ENCODE results near the gene MIER3. TPM values are rescaled to one million over a fixed set of nuclear protein-coding genes. Genes with fewer than 3 reads are reported as not detected.

The MIER3 gene
- total and polyA plus RNA-seq, 7 experiments from 2014 or later: 5.5 to 35.0 (median 21.1) TPM

DNA sequence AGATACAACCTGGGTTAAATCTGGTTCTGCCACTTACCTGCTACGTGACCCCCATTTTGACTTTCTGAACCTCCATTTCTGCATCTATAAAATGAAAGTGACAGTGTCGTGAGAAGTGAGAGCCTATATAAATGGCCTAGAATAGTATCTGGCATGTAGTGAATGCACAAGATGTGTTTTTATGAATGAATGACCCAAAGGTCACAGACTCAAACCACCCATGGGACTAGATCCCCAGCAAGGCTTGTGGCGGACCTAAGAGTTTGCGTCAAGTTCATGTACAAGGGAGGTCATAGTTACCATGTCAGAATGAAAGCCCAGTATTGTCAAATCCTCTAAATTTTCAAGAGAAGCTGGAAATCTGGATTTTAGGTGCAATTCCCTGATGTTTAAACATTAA is 53.7 kb downstream of the MIER3 start:
- H3K4me1 ChIP-seq (ENCODE audit: control insufficient read depth in 2 of 2, insufficient read depth in 2 of 2, low read length in 2 of 2): no peaks in the 10 kb centered on the region
- H3K27me3 ChIP-seq (ENCODE audit: control insufficient read depth in 2 of 2, insufficient read depth in 2 of 2, low read length in 2 of 2): no peaks in the 10 kb centered on the region
- intact Hi-C loops (cut with micrococcal nuclease): no loop called here
- Mint-ChIP-seq H3K9me3 (no peaks in the 10 kb centered on the region), H3K4me1 (peaks cover 0 to 10% (median 4%) of the 10 kb centered on the region in 7 donors), H3K36me3 (peaks cover 4 to 30% (median 21%) of the 10 kb centered on the region in 5 donors), H3K4me3 (no peak overlapping the region), H3K27me3 (peaks cover 0 to 4% (median 0%) of the 10 kb centered on the region in 5 donors), H3K27ac (peak overlapping the region in 1 of 9 donors; percentile 51)
- H3K9me3 ChIP-seq (ENCODE audit: control insufficient read depth in 2 of 3, low read length in 3 of 3): no peaks in the 10 kb centered on the region
- no peak overlapping the region for H3K4me3 ChIP-seq (ENCODE audit: low read length)
- H3K27ac ChIP-seq (ENCODE audit: low read depth, low read length): no peak overlapping the region
- DNase-seq (no peak), ATAC-seq (no peak)
- H3K36me3 ChIP-seq (ENCODE audit: control insufficient read depth in 2 of 3, insufficient read depth in 3 of 3, low read length in 3 of 3): peaks cover 5 to 14% (median 13%) of the 10 kb centered on the region in 3 experiments
- ChIA-PET POLR2A (interaction anchor here (0.9 to 1.2 kb wide), 2 partner anchors 10 to 16 kb away, joined by 3 to 5 read pairs; no protein-coding TSS in a partner anchor), CTCF (interaction anchor here (0.6 to 1.5 kb wide), 9 partner anchors 11 to 1512 kb away, joined by 3 to 5 read pairs (median 3); partner anchors contain the start of gene SETD9)

DNA sequence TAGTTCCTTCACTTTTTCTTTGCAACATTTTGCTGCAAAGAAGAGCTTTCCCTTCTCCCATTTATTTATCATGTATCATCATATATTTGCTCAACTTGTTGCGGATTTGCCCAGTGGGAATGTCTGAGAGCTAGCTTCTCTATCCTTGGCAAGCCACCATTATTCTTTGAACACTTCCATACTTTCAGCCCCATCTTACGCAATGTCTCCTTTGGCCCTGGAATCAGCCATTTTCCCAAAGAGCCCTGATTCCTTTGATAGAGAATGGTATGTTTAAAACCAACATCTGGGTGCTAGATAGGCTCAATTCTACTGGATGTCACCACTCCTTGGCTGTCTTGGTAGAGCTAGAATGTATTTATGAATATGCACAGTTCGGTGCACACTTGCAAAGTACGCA is 55.2 kb downstream of the MIER3 start:
- POLR2A ChIA-PET: interaction anchor here (0.9 kb wide), 1 partner anchor 16 kb away, joined by 5 read pairs; no protein-coding TSS in a partner anchor
- Histone ChIP-seq H3K27me3 (ENCODE audit: control insufficient read depth in 2 of 2, insufficient read depth in 2 of 2, low read length in 2 of 2) (no peaks in the 10 kb centered on the region), H3K4me1 (ENCODE audit: control insufficient read depth in 2 of 2, insufficient read depth in 2 of 2, low read length in 2 of 2) (no peaks in the 10 kb centered on the region), H3K36me3 (ENCODE audit: control insufficient read depth in 2 of 3, insufficient read depth in 3 of 3, low read length in 3 of 3) (peaks cover 5 to 15% (median 14%) of the 10 kb centered on the region in 3 experiments), H3K27ac (ENCODE audit: low read depth, low read length) (no peak overlapping the region), H3K9me3 (ENCODE audit: control insufficient read depth in 2 of 3, low read length in 3 of 3) (no peaks in the 10 kb centered on the region), H3K4me3 (ENCODE audit: low read length) (no peak overlapping the region)
- peaks cover 4 to 40% (median 28%) of the 10 kb centered on the region in 5 donors for H3K36me3 Mint-ChIP-seq
- CTCF ChIA-PET: interaction anchor here (0.7 to 1.4 kb wide), 4 partner anchors 8 to 626 kb away, joined by 3 to 7 read pairs (median 4); no protein-coding TSS in a partner anchor
- intact Hi-C loops (cut with micrococcal nuclease): no loop called here
- ATAC-seq: no peak
- peak overlapping the region in 3 of 9 donors; percentile 28 to 70 (median 45) for H3K27ac Mint-ChIP-seq
- no peaks in the 10 kb centered on the region for H3K27me3 Mint-ChIP-seq
- no peak overlapping the region for H3K4me3 Mint-ChIP-seq
- DNase-seq: no peak
- H3K9me3 Mint-ChIP-seq: peaks cover 0 to 1% (median 0%) of the 10 kb centered on the region in 11 donors
- peaks cover 0 to 11% (median 7%) of the 10 kb centered on the region in 7 donors for H3K4me1 Mint-ChIP-seq

DNA sequence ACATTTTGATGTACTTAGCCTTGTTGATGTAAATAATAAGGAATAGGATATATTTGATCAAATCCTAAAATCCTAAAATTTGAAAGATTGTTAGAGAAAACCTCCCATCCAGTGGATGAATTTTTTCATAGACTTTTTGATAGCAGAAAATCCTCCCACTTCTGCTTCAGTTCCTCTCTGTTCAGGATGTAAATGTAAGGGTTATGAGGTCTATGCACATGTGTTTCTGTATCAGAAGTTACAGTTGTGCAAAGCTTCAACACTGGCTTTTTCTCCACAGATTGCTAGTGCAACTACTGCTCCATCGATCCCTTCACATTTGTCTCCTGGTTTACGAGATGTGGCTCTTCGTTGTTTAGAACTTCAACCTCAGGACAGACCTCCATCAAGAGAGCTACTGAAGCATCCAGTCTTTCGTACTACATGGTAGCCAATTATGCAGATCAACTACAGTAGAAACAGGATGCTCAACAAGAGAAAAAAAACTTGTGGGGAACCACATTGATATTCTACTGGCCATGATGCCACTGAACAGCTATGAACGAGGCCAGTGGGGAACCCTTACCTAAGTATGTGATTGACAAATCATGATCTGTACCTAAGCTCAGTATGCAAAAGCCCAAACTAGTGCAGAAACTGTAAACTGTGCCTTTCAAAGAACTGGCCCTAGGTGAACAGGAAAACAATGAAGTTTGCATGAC is 58.5 kb downstream of the MIER3 start:
- Histone ChIP-seq H3K4me1 (ENCODE audit: control insufficient read depth in 2 of 2, insufficient read depth in 2 of 2, low read length in 2 of 2) (no peaks in the 10 kb centered on the region), H3K27ac (ENCODE audit: low read depth, low read length) (no peak overlapping the region), H3K9me3 (ENCODE audit: control insufficient read depth in 2 of 3, low read length in 3 of 3) (no peaks in the 10 kb centered on the region), H3K27me3 (ENCODE audit: control insufficient read depth in 2 of 2, insufficient read depth in 2 of 2, low read length in 2 of 2) (no peaks in the 10 kb centered on the region), H3K4me3 (ENCODE audit: low read length) (no peak overlapping the region), H3K36me3 (ENCODE audit: control insufficient read depth in 2 of 3, insufficient read depth in 3 of 3, low read length in 3 of 3) (peaks cover 9 to 39% (median 26%) of the 10 kb centered on the region in 3 experiments)
- intact Hi-C loops (cut with micrococcal nuclease): no loop called here
- Mint-ChIP-seq H3K36me3 (peaks cover 12 to 69% (median 54%) of the 10 kb centered on the region in 5 donors), H3K4me1 (peaks cover 2 to 19% (median 7%) of the 10 kb centered on the region in 7 donors), H3K27me3 (no peaks in the 10 kb centered on the region), H3K9me3 (peaks cover 0 to 1% (median 0%) of the 10 kb centered on the region in 11 donors), H3K4me3 (no peak overlapping the region), H3K27ac (peak overlapping the region in 4 of 9 donors; percentile 4 to 52 (median 26))
- ATAC-seq (no peak), DNase-seq (no peak)
- POLR2A ChIA-PET: interaction anchor here (1.2 kb wide), 1 partner anchor 16 kb away, joined by 3 read pairs; no protein-coding TSS in a partner anchor
- CTCF ChIA-PET: interaction anchor here (1.1 kb wide), 1 partner anchor 322 kb away, joined by 3 read pairs; no protein-coding TSS in a partner anchor

DNA sequence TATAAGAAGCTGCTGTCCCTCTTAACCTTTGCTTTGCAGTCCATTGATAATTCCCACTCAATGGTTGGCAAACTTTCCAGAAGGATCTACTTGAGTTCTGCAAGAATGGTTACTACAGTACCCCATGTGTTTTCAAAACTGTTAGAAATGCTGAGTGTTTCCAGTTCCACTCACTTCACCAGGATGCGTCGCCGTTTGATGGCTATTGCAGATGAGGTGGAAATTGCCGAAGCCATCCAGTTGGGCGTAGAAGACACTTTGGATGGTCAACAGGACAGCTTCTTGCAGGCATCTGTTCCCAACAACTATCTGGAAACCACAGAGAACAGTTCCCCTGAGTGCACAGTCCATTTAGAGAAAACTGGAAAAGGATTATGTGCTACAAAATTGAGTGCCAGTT is 70.4 kb downstream of the MIER3 start:
- H3K36me3 ChIP-seq (ENCODE audit: control insufficient read depth in 2 of 3, insufficient read depth in 3 of 3, low read length in 3 of 3): peaks cover 36 to 85% (median 41%) of the 10 kb centered on the region in 3 experiments
- H3K9me3 Mint-ChIP-seq: no peaks in the 10 kb centered on the region
- no peaks in the 10 kb centered on the region for H3K4me1 ChIP-seq (ENCODE audit: control insufficient read depth in 2 of 2, insufficient read depth in 2 of 2, low read length in 2 of 2)
- H3K27ac Mint-ChIP-seq: peak overlapping the region in 6 of 9 donors; percentile 16 to 62 (median 52)
- DNase-seq (no peak), ATAC-seq (no peak)
- peaks cover 13 to 67% (median 42%) of the 10 kb centered on the region in 5 donors for H3K36me3 Mint-ChIP-seq
- peaks cover 4 to 20% (median 8%) of the 10 kb centered on the region in 7 donors for H3K4me1 Mint-ChIP-seq
- no peaks in the 10 kb centered on the region for H3K27me3 Mint-ChIP-seq
- POLR2A ChIA-PET: interaction anchor here (0.7 to 1.1 kb wide), 2 partner anchors 15 to 343 kb away, joined by 4 to 5 read pairs; no protein-coding TSS in a partner anchor
- no peaks in the 10 kb centered on the region for H3K27me3 ChIP-seq (ENCODE audit: control insufficient read depth in 2 of 2, insufficient read depth in 2 of 2, low read length in 2 of 2)
- H3K27ac ChIP-seq (ENCODE audit: low read depth, low read length): no peak overlapping the region
- no peak overlapping the region for H3K4me3 ChIP-seq (ENCODE audit: low read length)
- intact Hi-C loops (cut with micrococcal nuclease): no loop called here
- H3K9me3 ChIP-seq (ENCODE audit: control insufficient read depth in 2 of 3, low read length in 3 of 3): no peaks in the 10 kb centered on the region
- CTCF ChIA-PET: no interaction called here
- no peak overlapping the region for H3K4me3 Mint-ChIP-seq

DNA sequence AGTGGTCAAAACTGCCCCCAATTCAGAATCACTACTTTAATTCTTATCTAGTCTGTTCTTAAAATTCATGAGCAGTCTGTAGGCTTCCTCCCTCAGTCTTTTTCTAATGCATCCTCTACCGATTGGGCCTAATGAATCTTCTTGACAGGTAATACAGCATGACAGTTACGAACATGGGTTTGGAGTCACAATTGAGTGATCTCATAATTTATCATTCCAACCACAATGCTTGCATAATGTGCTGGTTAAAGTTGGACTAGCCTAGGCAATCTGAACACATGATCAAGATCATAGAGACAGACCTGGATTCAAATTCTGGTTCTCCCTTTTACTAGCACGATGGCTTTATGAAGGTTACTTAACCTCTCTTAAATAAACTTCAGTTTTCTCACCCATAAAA is 75.6 kb downstream of the MIER3 start:
- H3K4me3 Mint-ChIP-seq: no peak overlapping the region
- DNase-seq: no peak
- peaks cover 15 to 50% (median 30%) of the 10 kb centered on the region in 7 donors for H3K4me1 Mint-ChIP-seq
- H3K27ac ChIP-seq (ENCODE audit: low read depth, low read length): no peak overlapping the region
- peaks cover 18 to 62% (median 43%) of the 10 kb centered on the region in 5 donors for H3K36me3 Mint-ChIP-seq
- no peak overlapping the region for H3K4me3 ChIP-seq (ENCODE audit: low read length)
- peak; percentile 34 for ATAC-seq
- no peaks in the 10 kb centered on the region for H3K27me3 Mint-ChIP-seq
- no peaks in the 10 kb centered on the region for H3K27me3 ChIP-seq (ENCODE audit: control insufficient read depth in 2 of 2, insufficient read depth in 2 of 2, low read length in 2 of 2)
- H3K9me3 Mint-ChIP-seq: no peaks in the 10 kb centered on the region
- intact Hi-C loops (cut with micrococcal nuclease): no loop called here
- ChIA-PET CTCF (no interaction called here), POLR2A (no interaction called here)
- H3K9me3 ChIP-seq (ENCODE audit: control insufficient read depth in 2 of 3, low read length in 3 of 3): no peaks in the 10 kb centered on the region
- H3K4me1 ChIP-seq (ENCODE audit: control insufficient read depth in 2 of 2, insufficient read depth in 2 of 2, low read length in 2 of 2): no peaks in the 10 kb centered on the region
- H3K36me3 ChIP-seq (ENCODE audit: control insufficient read depth in 2 of 3, insufficient read depth in 3 of 3, low read length in 3 of 3): peaks cover 12 to 80% (median 32%) of the 10 kb centered on the region in 3 experiments
- peak overlapping the region in 6 of 9 donors; percentile 0 to 82 (median 60) for H3K27ac Mint-ChIP-seq

DNA sequence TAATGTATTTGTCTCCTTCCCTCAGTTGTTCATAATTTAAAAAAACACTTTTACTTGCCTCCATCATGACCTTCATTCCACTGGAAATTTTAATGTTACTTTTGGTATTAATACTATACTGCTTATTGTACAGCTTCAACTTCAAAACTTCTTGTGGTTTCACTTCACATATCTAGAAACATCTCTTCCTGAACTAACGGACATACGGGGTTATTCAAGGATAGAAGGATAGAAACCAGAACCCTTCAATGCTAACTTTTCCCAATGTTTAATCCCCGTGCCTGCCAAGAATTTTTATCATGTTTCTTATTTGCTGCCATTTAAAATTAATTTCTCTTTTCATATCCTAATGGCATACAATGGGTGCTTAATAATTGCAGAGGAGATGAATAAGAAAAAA is 78.9 kb downstream of the MIER3 start:
- H3K9me3 Mint-ChIP-seq: no peaks in the 10 kb centered on the region
- Histone ChIP-seq H3K4me3 (ENCODE audit: low read length) (no peak overlapping the region), H3K27me3 (ENCODE audit: control insufficient read depth in 2 of 2, insufficient read depth in 2 of 2, low read length in 2 of 2) (no peaks in the 10 kb centered on the region), H3K4me1 (ENCODE audit: control insufficient read depth in 2 of 2, insufficient read depth in 2 of 2, low read length in 2 of 2) (no peaks in the 10 kb centered on the region), H3K9me3 (ENCODE audit: control insufficient read depth in 2 of 3, low read length in 3 of 3) (no peaks in the 10 kb centered on the region), H3K36me3 (ENCODE audit: control insufficient read depth in 2 of 3, insufficient read depth in 3 of 3, low read length in 3 of 3) (peaks cover 9 to 69% (median 25%) of the 10 kb centered on the region in 3 experiments), H3K27ac (ENCODE audit: low read depth, low read length) (no peak overlapping the region)
- H3K4me1 Mint-ChIP-seq: peaks cover 16 to 56% (median 36%) of the 10 kb centered on the region in 7 donors
- H3K27me3 Mint-ChIP-seq: no peaks in the 10 kb centered on the region
- peaks cover 23 to 61% (median 43%) of the 10 kb centered on the region in 5 donors for H3K36me3 Mint-ChIP-seq
- H3K27ac Mint-ChIP-seq: peak overlapping the region in 4 of 9 donors; percentile 36 to 80 (median 47)
- intact Hi-C loops (cut with micrococcal nuclease): loop anchor here in 1 of 2 donors (2.0 kb wide), 1 partner anchor 16 kb away; no protein-coding TSS in a partner anchor
- ATAC-seq (no peak), DNase-seq (no peak)
- POLR2A ChIA-PET: no interaction called here
- H3K4me3 Mint-ChIP-seq: peak overlapping the region in 1 of 10 donors; percentile 52
- CTCF ChIA-PET: no interaction called here
